IMR-90 (cell line): ENCODE measurements around the gene LRRC14B. TPM values are rescaled to one million over a fixed set of nuclear protein-coding genes. Genes with fewer than 3 reads are reported as not detected.

Experiments used
- ATAC-seq: fragments of 200-7000 bp; cut with Tn5 transposase; 2 replicates; pipeline ENCODE4 v1.9.1; 2020; ENCODE audit warnings: low read depth, mild to moderate bottlenecking, moderate library complexity
- BruUV-seq: library from RNA; stranded (reverse); fragments of 400-500 nt; replicated peaks from 2 replicates; lab custom pipeline; 2021; lab: Mats Ljungman, UMichigan
- CTCF ChIA-PET: fragments of 300-600 bp; formaldehyde crosslinking; extraction: SDS; loops from one replicate; lab custom pipeline; 2021; ENCODE audit warnings: antibody characterized with exemption; lab: Yijun Ruan, JAX
- POLR2A ChIA-PET: fragments of 300-600 bp; sonication (Branson Sonifier 250); formaldehyde crosslinking; loops from one replicate; lab custom pipeline; 2022; ENCODE audit warnings: antibody characterized with exemption; ENCODE audit not compliant: unreplicated experiment; lab: Charles Lee
- DNase-seq: peaks from one replicate; pipeline ENCODE4 v3.0.0; 2013
- H2AFZ ChIP-seq: replicated peaks from 2 replicates; pipeline ENCODE3; 2013; ENCODE audit warnings: low read length, mild to moderate bottlenecking; ENCODE audit not compliant: poor library complexity
- H2AK5ac ChIP-seq: 2 replicates; pipeline ENCODE4 v1.6.1; 2013; ENCODE audit warnings: low read depth, low read length, inconsistent platforms
- H2AK9ac ChIP-seq: replicated peaks from 2 replicates; pipeline ENCODE3; 2013; ENCODE audit warnings: mild to moderate bottlenecking, low read depth, low read length, moderate library complexity; ENCODE audit not compliant: poor library complexity
- H2BK120ac ChIP-seq: 2 replicates; pipeline ENCODE4 v1.6.1; 2013; ENCODE audit warnings: low read depth, low read length, inconsistent platforms
- H2BK15ac ChIP-seq: 3 replicates; pipeline ENCODE4 v1.6.1; 2013; ENCODE audit warnings: low read depth, low read length, inconsistent platforms
- H2BK20ac ChIP-seq: 2 replicates; pipeline ENCODE4 v1.6.1; 2013; ENCODE audit warnings: low read depth, mild to moderate bottlenecking, inconsistent platforms, low read length, moderate library complexity
- H2BK5ac ChIP-seq: 2 replicates; pipeline ENCODE4 v1.6.1; 2013; ENCODE audit warnings: mild to moderate bottlenecking, low read depth, low read length, inconsistent platforms; ENCODE audit not compliant: poor library complexity, severe bottlenecking
- H3K14ac ChIP-seq: replicated peaks from 2 replicates; pipeline ENCODE4 v1.6.1; 2013; ENCODE audit warnings: low read depth, low read length, inconsistent platforms
- H3K18ac ChIP-seq: 2 replicates; pipeline ENCODE4 v1.6.1; 2013; ENCODE audit warnings: low read depth, low read length, control low read depth
- H3K23ac ChIP-seq: 2 replicates; pipeline ENCODE4 v1.6.1; 2013; ENCODE audit warnings: low read depth, low read length, inconsistent platforms
- H3K27ac ChIP-seq: 2 replicates; pipeline ENCODE4 v1.5.1; 2013; ENCODE audit warnings: mild to moderate bottlenecking, control low read depth, low read length; ENCODE audit not compliant: insufficient read depth
- H3K27me3 ChIP-seq: 2 replicates; pipeline ENCODE4 v1.6.1; 2013; ENCODE audit warnings: low read length; ENCODE audit not compliant: control insufficient read depth, insufficient read depth
- H3K36me3 ChIP-seq: 2 replicates; pipeline ENCODE4 v1.6.1; 2013; ENCODE audit warnings: low read length, mixed read lengths; ENCODE audit not compliant: control insufficient read depth, insufficient read depth
- H3K4ac ChIP-seq: 2 replicates; pipeline ENCODE4 v1.6.1; 2013; ENCODE audit warnings: low read depth, low read length, inconsistent platforms
- H3K4me1 ChIP-seq: 2 replicates; pipeline ENCODE4 v1.6.1; 2013; ENCODE audit warnings: low read length, mixed read lengths; ENCODE audit not compliant: control insufficient read depth, insufficient read depth
- H3K4me2 ChIP-seq: 2 replicates; pipeline ENCODE4 v1.6.1; 2013; ENCODE audit warnings: low read depth, mild to moderate bottlenecking, control low read depth, low read length, moderate library complexity
- H3K4me3 ChIP-seq: 2 replicates; pipeline ENCODE4 v1.5.1; 2013; ENCODE audit warnings: low read depth, mild to moderate bottlenecking, control low read depth, low read length, moderate library complexity; ENCODE audit not compliant: insufficient read depth
- H3K56ac ChIP-seq: 2 replicates; pipeline ENCODE4 v1.6.1; 2013; ENCODE audit warnings: low read length, inconsistent platforms; ENCODE audit not compliant: insufficient read depth; ENCODE audit errors: extremely low read depth
- H3K79me1 ChIP-seq, 2 experiments: 2 replicates each; pipeline ENCODE4 v1.6.1; 2013; ENCODE audit warnings: low read length in 2 of 2, inconsistent platforms in 1 of 2, low read depth in 1 of 2
- H3K9ac ChIP-seq: 2 replicates; pipeline ENCODE4 v1.6.1; 2013; ENCODE audit warnings: low read depth, low read length, control low read depth
- H3K9me1 ChIP-seq: 2 replicates; pipeline ENCODE4 v1.6.1; 2013; ENCODE audit warnings: low read length, inconsistent platforms; ENCODE audit not compliant: insufficient read depth
- H3K9me3 ChIP-seq: 2 replicates; pipeline ENCODE4 v1.6.1; 2013; ENCODE audit warnings: low read length; ENCODE audit not compliant: control insufficient read depth, insufficient read depth
- H4K20me1 ChIP-seq: 2 replicates; pipeline ENCODE4 v1.6.1; 2013; ENCODE audit warnings: low read length, inconsistent platforms; ENCODE audit not compliant: insufficient read depth
- H4K5ac ChIP-seq: 2 replicates; pipeline ENCODE4 v1.6.1; 2013; ENCODE audit warnings: mild to moderate bottlenecking, low read depth, low read length, control low read depth
- H4K8ac ChIP-seq, 2 experiments: 2 replicates each; pipeline ENCODE4 v1.6.1; 2013; ENCODE audit warnings: low read depth in 2 of 2, low read length in 2 of 2, control low read depth in 1 of 2, inconsistent platforms in 1 of 2
- H4K91ac ChIP-seq: 2 replicates; pipeline ENCODE4 v1.6.1; 2013; ENCODE audit warnings: low read depth, low read length, inconsistent platforms; ENCODE audit not compliant: insufficient read depth
- BHLHE40 ChIP-seq: fragments of 150-350 bp; IDR thresholded peaks from 2 replicates; pipeline ENCODE4 v1.6.1; 2016; ENCODE audit warnings: mild to moderate bottlenecking, low read depth, low read length
- CEBPB ChIP-seq: IDR thresholded peaks from 2 replicates; pipeline ENCODE4 v1.6.1; 2012; ENCODE audit warnings: low read depth, low read length, improper control_type of control experiment
- MAFK ChIP-seq: IDR thresholded peaks from 2 replicates; pipeline ENCODE4 v1.6.1; 2012; ENCODE audit warnings: low read depth, low read length, improper control_type of control experiment
- MAZ ChIP-seq: IDR thresholded peaks from 2 replicates; pipeline ENCODE4 v1.6.1; 2012; ENCODE audit warnings: low read depth, mild to moderate bottlenecking, low read length, improper control_type of control experiment, moderate library complexity, borderline replicate concordance
- RFX5 ChIP-seq: IDR thresholded peaks from 2 replicates; pipeline ENCODE4 v1.8.0; 2012; ENCODE audit warnings: low read depth, mild to moderate bottlenecking, low read length, moderate library complexity
- SMC3 ChIP-seq: fragments of 150-350 bp; IDR thresholded peaks from 2 replicates; pipeline ENCODE4 v1.6.1; 2016; ENCODE audit warnings: low read depth, mild to moderate bottlenecking, antibody characterized with exemption, low read length, moderate library complexity
- USF2 ChIP-seq: fragments of 150-350 bp; IDR thresholded peaks from 2 replicates; pipeline ENCODE4 v1.6.1; 2017; ENCODE audit warnings: mild to moderate bottlenecking, antibody characterized with exemption, low read length, low read depth
- WGBS, 2 experiments: methylation state at CpG; one replicate each; pipeline versions ENCODE4 v1.1.5 to v1.1.7; 2013; ENCODE audit warnings: missing lambda C conversion rate in 2 of 2; ENCODE audit not compliant: insufficient read length in 1 of 2; ENCODE audit errors: extremely low coverage in 2 of 2; 5-methylcytosine and 5-hydroxymethylcytosine counted together
- dilution Hi-C: fragments of 300-500 bp; cut with HindIII; formaldehyde crosslinking; loops from one replicate; pipeline ENCODE4 v1.14.3; 2018; ENCODE audit warnings: low sequenced_read_pairs; ENCODE audit not compliant: unreplicated experiment
- in situ Hi-C: fragments of 300-500 bp; cut with MboI; formaldehyde crosslinking; loops from 3 replicates; pipeline ENCODE4 v1.14.3; 2019; ENCODE audit warnings: low sequenced_read_pairs, inconsistent platforms, mixed read lengths
- intact Hi-C: fragments of 100-400 bp; cut with micrococcal nuclease; formaldehyde crosslinking; loops from 2 replicates; pipeline ENCODE4 v1.10.0; 2022
- polyA plus RNA-seq, 3 experiments: library from polyadenylated mRNA; depleted of rRNA; stranded (reverse); fragments of >200 nt; gene quantifications; 2 replicates each; pipeline ENCODE4 v1.2.3, GENCODE V29; 2012; ENCODE audit warnings: low replicate concordance in 1 of 3
- total RNA-seq: library from RNA; depleted of rRNA; stranded (reverse); fragments of >200 nt; gene quantifications from 2 replicates; pipeline ENCODE4 v1.2.3, GENCODE V29; 2012

Gene LRRC14B
- total and polyA plus RNA-seq, 2 of the 4 experiments (the other 2 are of a cell fraction), result not detected

GRCh38 chr5:149745-150485 lies 41.4 kb upstream of the LRRC14B start:
- no peak overlapping the region for H2BK15ac ChIP-seq
- H2BK5ac ChIP-seq, result no peak overlapping the region
- H2BK120ac ChIP-seq, result no peak overlapping the region
- H3K27me3 ChIP-seq, result no peaks in the 10 kb centered on the region; the same call in 1 of the 2 replicates
- H2BK20ac ChIP-seq, result no peak overlapping the region
- H3K4ac ChIP-seq, result no peak overlapping the region
- 83% methylated on average over 2 of the region's 6 CpGs; no CpG with 5 or more reads in 1 of the 2 experiments for WGBS, 2 experiments
- no peak overlapping the region for H3K23ac ChIP-seq
- no peak overlapping the region for H4K8ac ChIP-seq
- peaks cover 12% of the 10 kb centered on the region for H3K9me3 ChIP-seq
- no peak for TF ChIP-seq MAZ
- TF ChIP-seq BHLHE40, result peak; percentile 35; the same call in 1 of the 2 replicates
- no peak for TF ChIP-seq RFX5
- no peak for TF ChIP-seq SMC3
- TF ChIP-seq MAFK, result no peak
- no peak for TF ChIP-seq CEBPB
- no peak for TF ChIP-seq USF2
- H3K9me1 ChIP-seq, result no peaks in the 10 kb centered on the region; the same call in 1 of the 2 replicates
- no peak overlapping the region for H3K4me3 ChIP-seq
- H2AFZ ChIP-seq, result no peak overlapping the region
- H3K14ac ChIP-seq, result no peak overlapping the region
- POLR2A ChIA-PET, result no interaction called here
- no TSS peak for BruUV-seq
- H3K56ac ChIP-seq, result no peak overlapping the region
- DNase-seq, result peak; percentile 65
- no peak overlapping the region for H3K9ac ChIP-seq
- H3K4me2 ChIP-seq, result no peak overlapping the region; the same call in 1 of the 2 replicates
- CTCF ChIA-PET, result no interaction called here
- peak; percentile 49 for ATAC-seq
- H2AK9ac ChIP-seq, result no peak overlapping the region
- H4K91ac ChIP-seq, result no peak overlapping the region
- no peaks in the 10 kb centered on the region for H3K79me1 ChIP-seq
- no peak overlapping the region for H4K5ac ChIP-seq
- no peaks in the 10 kb centered on the region for H4K20me1 ChIP-seq
- no peaks in the 10 kb centered on the region for H3K36me3 ChIP-seq
- H3K4me1 ChIP-seq, result no peaks in the 10 kb centered on the region
- intact Hi-C loops (no loop called here), in situ Hi-C loops (no loop called here), dilution Hi-C loops (no loop called here)
- no peak overlapping the region for H3K18ac ChIP-seq
- no peak overlapping the region for H3K27ac ChIP-seq
- no peak overlapping the region for H2AK5ac ChIP-seq
